Chondrocyte (in vitro differentiated cells): ENCODE results near the gene ARL5A. TPM values are rescaled to one million over a fixed set of nuclear protein-coding genes. Genes with fewer than 3 reads are reported as not detected.

Experiments
- DNase-seq: peaks from one replicate; pipeline ENCODE4 v3.0.0; 2021; ENCODE audit warnings: mixed read lengths, low spot score
- H3K27ac Mint-ChIP-seq: one replicate; pipeline ENCODE4 v1.8.0; 2021; ENCODE audit warnings: mild to moderate bottlenecking, moderate library complexity, mixed read lengths; ENCODE audit not compliant: unreplicated experiment
- H3K27me3 Mint-ChIP-seq: 2 replicates; pipeline ENCODE4 v1.8.0; 2021; ENCODE audit warnings: low read depth, mixed read lengths
- H3K36me3 Mint-ChIP-seq: 2 replicates; pipeline ENCODE4 v1.8.0; 2021; ENCODE audit warnings: low read depth, mixed read lengths
- H3K4me1 Mint-ChIP-seq: 2 replicates; pipeline ENCODE4 v1.8.0; 2021; ENCODE audit warnings: low read depth, mild to moderate bottlenecking, mixed read lengths
- H3K4me3 Mint-ChIP-seq: one replicate; pipeline ENCODE4 v1.8.0; 2021; ENCODE audit warnings: mild to moderate bottlenecking, moderate library complexity, mixed read lengths; ENCODE audit not compliant: unreplicated experiment
- H3K9me3 Mint-ChIP-seq: 2 replicates; pipeline ENCODE4 v1.8.0; 2021; ENCODE audit warnings: low read depth, mixed read lengths
- total RNA-seq: library from RNA; stranded (reverse); gene quantifications from 3 replicates; pipeline ENCODE4 v1.2.1, GENCODE V29; 2021
- TF ChIP-seq, protein P1 (sequence below): fragments of 200-600 bp; sonication (generic); IDR thresholded peaks from 2 replicates; pipeline ENCODE4 v1.5.0; 2021; ENCODE audit warnings: antibody characterized with exemption, mild to moderate bottlenecking, moderate library complexity

ARL5A gene
- total RNA-seq, 1 donor from 2014 or later: 39.8 TPM

GRCh38 chr2:151817929-151818328 is 10.3 kb downstream of the ARL5A start:
- Mint-ChIP-seq H3K36me3 (peaks cover 2% of the 10 kb centered on the region), H3K4me3 (no peak overlapping the region)

GRCh38 chr2:151816843-151817242 is 11.4 kb downstream of the ARL5A start:
- H3K4me3 Mint-ChIP-seq: no peak overlapping the region
- no peaks in the 10 kb centered on the region for H3K9me3 Mint-ChIP-seq
- H3K27ac Mint-ChIP-seq: no peak overlapping the region
- TF ChIP-seq, protein P1, sequence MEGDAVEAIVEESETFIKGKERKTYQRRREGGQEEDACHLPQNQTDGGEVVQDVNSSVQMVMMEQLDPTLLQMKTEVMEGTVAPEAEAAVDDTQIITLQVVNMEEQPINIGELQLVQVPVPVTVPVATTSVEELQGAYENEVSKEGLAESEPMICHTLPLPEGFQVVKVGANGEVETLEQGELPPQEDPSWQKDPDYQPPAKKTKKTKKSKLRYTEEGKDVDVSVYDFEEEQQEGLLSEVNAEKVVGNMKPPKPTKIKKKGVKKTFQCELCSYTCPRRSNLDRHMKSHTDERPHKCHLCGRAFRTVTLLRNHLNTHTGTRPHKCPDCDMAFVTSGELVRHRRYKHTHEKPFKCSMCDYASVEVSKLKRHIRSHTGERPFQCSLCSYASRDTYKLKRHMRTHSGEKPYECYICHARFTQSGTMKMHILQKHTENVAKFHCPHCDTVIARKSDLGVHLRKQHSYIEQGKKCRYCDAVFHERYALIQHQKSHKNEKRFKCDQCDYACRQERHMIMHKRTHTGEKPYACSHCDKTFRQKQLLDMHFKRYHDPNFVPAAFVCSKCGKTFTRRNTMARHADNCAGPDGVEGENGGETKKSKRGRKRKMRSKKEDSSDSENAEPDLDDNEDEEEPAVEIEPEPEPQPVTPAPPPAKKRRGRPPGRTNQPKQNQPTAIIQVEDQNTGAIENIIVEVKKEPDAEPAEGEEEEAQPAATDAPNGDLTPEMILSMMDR: no peak
- no peaks in the 10 kb centered on the region for H3K27me3 Mint-ChIP-seq
- DNase-seq: no peak
- peaks cover 12% of the 10 kb centered on the region for H3K4me1 Mint-ChIP-seq
- H3K36me3 Mint-ChIP-seq: peaks cover 9% of the 10 kb centered on the region

More at GRCh38 chr2:151817929-151818328, 10.3 kb downstream of the ARL5A start:
- no peaks in the 10 kb centered on the region for H3K27me3 Mint-ChIP-seq
- DNase-seq: no peak
- no peaks in the 10 kb centered on the region for H3K9me3 Mint-ChIP-seq
- H3K27ac Mint-ChIP-seq: no peak overlapping the region
- peaks cover 21% of the 10 kb centered on the region for H3K4me1 Mint-ChIP-seq
- TF ChIP-seq, protein P1: no peak

DNA sequence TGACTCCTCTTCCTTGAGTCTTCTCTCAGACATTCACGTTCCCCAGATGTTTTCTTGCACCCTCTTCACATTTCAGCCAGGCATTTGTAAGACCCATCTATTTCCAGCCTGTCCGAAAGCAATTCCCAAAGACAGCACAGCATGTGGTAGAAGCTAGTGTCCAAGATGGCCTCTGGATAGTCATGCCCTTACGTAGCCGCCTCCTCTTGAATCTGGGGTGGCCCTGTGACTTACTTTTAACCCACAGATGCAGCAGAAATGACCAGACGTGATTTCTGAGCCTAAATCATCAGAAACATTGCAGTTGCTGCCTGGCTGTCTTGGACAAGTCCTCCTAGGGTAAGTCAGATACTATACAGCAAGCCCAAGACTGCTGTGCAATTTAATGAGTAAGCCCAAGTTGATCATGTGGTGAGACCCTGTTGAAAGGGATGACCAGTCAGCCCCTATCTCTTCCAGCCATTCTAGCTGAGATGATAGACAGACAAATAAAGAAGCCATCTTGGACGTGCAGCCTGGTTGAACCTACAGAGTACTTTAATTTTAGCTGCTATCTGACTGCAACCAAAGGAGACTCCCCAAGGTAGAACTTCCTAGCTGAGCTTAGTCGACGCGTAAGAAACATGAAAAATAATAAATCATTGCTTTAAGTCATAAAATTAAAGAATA is 12.3 kb downstream of the ARL5A start:
- TF ChIP-seq, protein P1: no peak
- Mint-ChIP-seq H3K27me3 (no peaks in the 10 kb centered on the region), H3K9me3 (no peaks in the 10 kb centered on the region), H3K27ac (no peak overlapping the region), H3K4me3 (no peak overlapping the region), H3K36me3 (peaks cover 12% of the 10 kb centered on the region), H3K4me1 (peaks cover 6% of the 10 kb centered on the region)
- no peak for DNase-seq

GRCh38 chr2:151810489-151810888 is 17.7 kb downstream of the ARL5A start:
- Mint-ChIP-seq H3K4me3 (no peak overlapping the region), H3K27ac (no peak overlapping the region)
- TF ChIP-seq, protein P1: no peak

DNA sequence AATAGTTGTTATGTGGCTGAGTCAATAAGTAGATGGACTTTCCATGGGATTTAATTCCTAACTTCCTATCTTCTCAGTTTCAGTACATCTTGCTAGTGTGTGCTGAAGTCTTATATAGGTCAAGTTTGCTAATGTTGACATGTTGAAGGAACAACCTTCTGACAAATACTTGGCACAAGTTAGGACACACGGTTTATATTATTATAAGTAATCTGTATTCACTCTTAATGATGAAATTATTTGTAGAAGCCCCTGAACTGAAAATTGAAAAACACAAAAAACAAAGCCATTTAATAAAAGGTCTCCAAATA is 19.2 kb downstream of the ARL5A start:
- no peaks in the 10 kb centered on the region for H3K4me1 Mint-ChIP-seq
- H3K27me3 Mint-ChIP-seq: no peaks in the 10 kb centered on the region
- DNase-seq: no peak
- H3K36me3 Mint-ChIP-seq: peaks cover 15% of the 10 kb centered on the region
- TF ChIP-seq, protein P1: no peak
- H3K4me3 Mint-ChIP-seq: no peak overlapping the region
- no peaks in the 10 kb centered on the region for H3K9me3 Mint-ChIP-seq
- H3K27ac Mint-ChIP-seq: no peak overlapping the region

More at GRCh38 chr2:151810489-151810888, 17.7 kb downstream of the ARL5A start:
- Mint-ChIP-seq H3K4me1 (no peaks in the 10 kb centered on the region), H3K27me3 (no peaks in the 10 kb centered on the region), H3K9me3 (no peaks in the 10 kb centered on the region), H3K36me3 (peaks cover 17% of the 10 kb centered on the region)
- DNase-seq: no peak
